Adipocyte (in vitro differentiated cells): ENCODE results near the gene RPP14.

ENCODE experiments used
- DNase-seq: peaks from one replicate; pipeline ENCODE4 v3.0.0-alpha.2; 2015; ENCODE audit warnings: low read depth
- H3K27me3 ChIP-seq: replicated peaks from 2 replicates; pipeline ENCODE4 v1.7.0; 2013; ENCODE audit warnings: mild to moderate bottlenecking, low read length, moderate library complexity; ENCODE audit not compliant: control insufficient read depth, insufficient read depth
- H3K36me3 ChIP-seq: 2 replicates; pipeline ENCODE4 v1.7.0; 2013; ENCODE audit warnings: low read length, mild to moderate bottlenecking, moderate library complexity; ENCODE audit not compliant: control insufficient read depth, insufficient read depth, severe bottlenecking
- H3K4me1 ChIP-seq: 2 replicates; pipeline ENCODE4 v1.7.0; 2013; ENCODE audit warnings: mild to moderate bottlenecking, low read length, moderate library complexity; ENCODE audit not compliant: control insufficient read depth, insufficient read depth
- H3K4me3 ChIP-seq: 2 replicates; pipeline ENCODE4 v1.7.0; 2013; ENCODE audit warnings: mild to moderate bottlenecking, low read length, moderate library complexity
- H3K9ac ChIP-seq: 2 replicates; pipeline ENCODE4 v1.7.0; 2013; ENCODE audit warnings: mild to moderate bottlenecking, low read length, moderate library complexity
- H3K9me3 ChIP-seq: 2 replicates; pipeline ENCODE4 v1.7.0; 2013; ENCODE audit warnings: mild to moderate bottlenecking, low read length, moderate library complexity; ENCODE audit not compliant: control insufficient read depth

The RPP14 gene

DNA sequence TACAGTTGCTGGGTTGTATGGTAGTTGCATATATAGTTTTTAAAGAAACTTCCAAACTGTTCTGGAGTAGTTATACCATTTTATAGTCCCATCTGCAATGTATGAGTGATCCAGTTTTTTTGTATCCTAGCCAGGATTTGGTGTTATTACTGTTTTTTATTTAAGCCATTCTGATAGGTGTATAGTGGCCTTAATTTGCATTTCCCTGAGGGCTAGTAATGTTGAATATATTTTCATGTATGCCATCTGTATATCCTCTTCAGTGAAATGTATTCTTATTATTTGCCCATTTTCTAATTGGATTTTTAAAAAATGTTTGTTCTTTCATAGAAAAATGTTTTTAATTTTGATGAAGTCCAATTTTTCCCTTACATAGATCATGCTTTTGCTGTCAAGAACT is 55.8 kb downstream of the RPP14 start:
- no peaks in the 10 kb centered on the region for H3K9me3 ChIP-seq
- no peak for DNase-seq
- H3K4me1 ChIP-seq, result peaks cover 3% of the 10 kb centered on the region
- no peaks in the 10 kb centered on the region for H3K36me3 ChIP-seq
- no peak overlapping the region for H3K9ac ChIP-seq
- H3K27me3 ChIP-seq, result no peaks in the 10 kb centered on the region
- H3K4me3 ChIP-seq, result no peak overlapping the region

GRCh38 chr3:58366699-58367098 is 60.7 kb downstream of the RPP14 start:
- Histone ChIP-seq H3K9me3 (no peaks in the 10 kb centered on the region), H3K27me3 (no peaks in the 10 kb centered on the region), H3K36me3 (peaks cover 9% of the 10 kb centered on the region), H3K4me1 (peaks cover 7% of the 10 kb centered on the region), H3K9ac (no peak overlapping the region), H3K4me3 (no peak overlapping the region)
- DNase-seq, result no peak

DNA sequence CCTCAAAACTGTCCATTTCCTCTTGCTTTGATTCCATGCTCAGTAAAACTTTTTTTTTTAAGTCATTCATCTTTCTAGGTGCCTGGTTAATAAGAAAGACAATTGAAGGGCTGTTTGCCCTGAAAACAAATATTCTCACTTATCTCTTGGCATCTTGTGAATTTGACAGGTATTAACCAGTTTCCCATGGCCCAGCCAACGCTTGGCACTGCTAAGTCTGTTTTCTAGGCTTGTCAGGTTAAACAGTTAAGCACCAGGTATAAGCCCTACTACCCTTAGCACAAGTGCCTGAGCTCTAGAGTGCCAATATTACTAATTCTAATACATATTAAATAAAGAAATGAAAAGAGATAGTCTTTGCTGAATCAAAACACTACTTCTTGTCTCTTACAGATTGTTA is 63.0 kb downstream of the RPP14 start:
- peaks cover 7% of the 10 kb centered on the region for H3K4me1 ChIP-seq
- no peaks in the 10 kb centered on the region for H3K9me3 ChIP-seq
- no peaks in the 10 kb centered on the region for H3K27me3 ChIP-seq
- no peak overlapping the region for H3K9ac ChIP-seq
- peaks cover 9% of the 10 kb centered on the region for H3K36me3 ChIP-seq
- H3K4me3 ChIP-seq, result no peak overlapping the region
- DNase-seq, result no peak
